NCI-H69 (cell line): ENCODE results near the gene NKD1.

Source experiments
- DNase-seq: peaks from one replicate; lab custom pipeline; 2025; lab: John Stamatoyannopoulos, UW

NKD1 gene

DNA sequence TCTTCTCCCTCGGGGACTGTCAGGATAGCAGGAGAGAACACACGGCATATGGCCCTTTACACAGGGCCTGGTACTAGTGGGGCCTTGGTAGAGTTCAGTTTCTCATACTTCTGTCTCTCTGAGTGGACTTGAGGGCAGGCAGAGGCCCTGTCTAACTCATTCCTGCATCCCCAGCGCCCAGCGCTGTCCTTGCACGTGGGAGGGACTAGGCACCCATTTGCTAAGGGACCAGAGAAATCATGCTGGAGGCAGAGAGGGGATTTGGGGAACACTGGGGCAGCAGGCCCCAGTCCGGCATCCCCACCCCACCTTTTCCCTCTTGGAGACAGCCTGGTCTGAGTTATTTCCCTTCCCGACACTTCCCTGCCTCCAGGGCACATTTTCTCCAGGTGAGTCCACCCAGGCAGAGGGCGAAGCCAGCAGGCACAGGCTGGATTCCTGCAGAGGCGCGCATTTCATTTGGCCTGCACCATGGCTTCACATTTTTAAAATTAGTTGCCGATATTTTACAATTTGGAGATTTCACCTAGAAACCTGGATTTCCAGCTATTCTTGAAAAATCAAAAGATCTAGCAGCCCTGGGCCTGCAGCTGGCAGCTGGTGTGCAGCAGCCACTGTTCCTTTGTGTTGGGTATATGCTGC, 9.7 kb upstream of the NKD1 start:
- peak; percentile 3 for DNase-seq

DNA sequence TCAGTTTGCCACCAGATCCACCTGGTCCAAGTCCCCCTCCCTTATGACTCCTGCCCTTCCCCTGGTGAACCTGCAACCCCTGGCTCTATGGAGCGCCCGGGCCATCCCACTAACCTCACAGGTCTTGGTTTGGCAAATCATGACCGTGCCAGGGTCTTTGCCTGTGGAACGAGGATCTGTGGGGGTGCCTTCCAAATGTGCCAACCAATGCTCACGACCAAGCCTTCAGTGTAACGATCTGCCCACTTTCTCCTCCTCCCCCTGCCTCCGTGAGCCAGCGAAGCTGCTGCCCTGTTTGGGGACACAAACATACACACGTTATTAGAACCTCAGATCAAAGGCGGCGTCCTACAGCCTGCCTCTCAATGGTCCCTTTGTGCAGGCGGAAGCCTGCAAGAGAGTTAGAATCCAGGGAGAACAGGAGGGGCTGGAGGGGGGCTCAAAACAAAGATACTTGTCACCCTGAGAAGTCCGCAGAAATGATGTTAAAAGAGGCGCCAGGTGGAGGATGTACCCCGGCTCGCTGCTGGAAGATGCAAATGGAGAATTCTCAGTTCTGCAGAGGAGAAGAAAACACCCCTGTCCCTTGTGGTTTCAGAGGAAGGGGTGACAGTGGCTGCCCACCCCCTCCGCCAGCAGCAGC, 9.0 kb upstream of the NKD1 start:
- no peak for DNase-seq

DNA sequence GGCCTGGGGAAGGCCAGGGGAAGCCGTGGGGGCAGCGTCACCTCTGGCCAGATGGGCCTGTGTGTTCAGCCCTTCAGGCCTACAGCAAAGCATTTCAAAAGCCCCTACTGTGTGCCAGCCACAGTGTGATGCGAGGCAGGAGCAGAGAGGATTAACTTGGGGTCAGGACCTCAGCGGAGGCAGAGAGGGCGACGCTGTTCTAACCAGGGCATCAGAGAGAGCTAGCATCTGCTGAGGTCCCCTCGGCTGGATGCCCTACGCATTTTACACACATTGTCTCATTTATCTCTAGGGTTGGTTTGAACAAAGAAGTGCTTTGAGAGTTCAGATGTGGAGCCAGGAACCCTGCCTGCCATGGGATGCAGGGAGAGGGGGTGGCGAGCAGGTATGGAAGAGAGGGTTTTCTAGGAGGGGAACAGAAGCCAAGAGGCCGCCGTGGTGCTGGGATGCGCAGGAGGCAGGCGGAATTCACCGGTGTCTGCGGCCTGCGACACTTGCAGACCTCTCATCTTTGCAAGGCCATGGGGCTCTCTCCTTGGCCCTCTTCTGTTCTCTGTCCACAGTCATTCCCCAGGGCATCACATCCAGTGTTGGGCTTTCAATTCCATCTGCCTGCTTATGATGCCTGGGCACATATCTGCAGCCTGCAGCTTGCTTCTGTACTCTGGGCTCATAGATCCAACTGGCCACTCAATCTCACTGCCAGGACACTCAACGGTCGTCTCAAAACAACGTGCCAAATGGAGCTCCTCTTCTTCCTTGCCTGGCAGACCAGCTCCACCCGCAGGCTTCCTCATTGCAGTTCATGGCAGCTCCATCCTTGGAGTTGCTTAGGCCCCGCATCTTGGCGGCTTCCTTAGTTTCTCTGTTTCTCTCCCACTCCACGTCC, 8.1 kb upstream of the NKD1 start:
- DNase-seq, result peak; percentile 3

DNA sequence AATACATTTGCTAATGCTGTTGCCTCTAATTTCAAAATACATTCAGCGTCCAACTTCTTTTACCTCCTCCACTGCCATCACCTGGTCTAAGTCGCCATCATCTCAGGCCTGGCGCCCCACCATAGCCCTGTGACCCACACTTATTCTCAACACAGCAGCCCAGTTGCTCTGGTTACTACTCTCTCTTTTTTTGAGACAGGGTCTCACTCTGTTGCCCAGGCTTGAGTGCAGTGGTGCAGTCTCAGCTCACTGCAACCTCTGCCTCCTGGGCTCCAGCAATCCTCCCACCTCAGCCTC, 7.5 kb upstream of the NKD1 start:
- no peak for DNase-seq

DNA sequence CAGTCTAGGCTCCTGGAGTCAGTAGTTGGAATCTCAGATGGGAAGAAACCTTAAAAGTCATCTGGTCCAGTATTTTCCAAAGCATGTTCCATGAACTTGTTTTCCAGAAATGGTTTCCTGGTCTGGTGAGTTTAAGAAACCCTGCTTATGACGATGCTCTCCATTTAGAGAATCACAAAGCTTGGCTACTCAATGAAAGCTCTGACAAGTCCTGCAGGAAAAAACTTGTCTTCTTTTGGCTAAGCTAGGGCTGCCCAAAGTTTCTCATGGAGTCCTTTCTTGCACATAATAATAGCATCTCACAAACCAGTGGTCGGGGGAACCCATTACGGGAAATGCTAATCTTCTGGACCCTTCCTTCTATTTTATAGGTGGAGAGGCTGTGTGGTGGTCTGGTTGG, 5.5 kb upstream of the NKD1 start:
- no peak for DNase-seq

DNA sequence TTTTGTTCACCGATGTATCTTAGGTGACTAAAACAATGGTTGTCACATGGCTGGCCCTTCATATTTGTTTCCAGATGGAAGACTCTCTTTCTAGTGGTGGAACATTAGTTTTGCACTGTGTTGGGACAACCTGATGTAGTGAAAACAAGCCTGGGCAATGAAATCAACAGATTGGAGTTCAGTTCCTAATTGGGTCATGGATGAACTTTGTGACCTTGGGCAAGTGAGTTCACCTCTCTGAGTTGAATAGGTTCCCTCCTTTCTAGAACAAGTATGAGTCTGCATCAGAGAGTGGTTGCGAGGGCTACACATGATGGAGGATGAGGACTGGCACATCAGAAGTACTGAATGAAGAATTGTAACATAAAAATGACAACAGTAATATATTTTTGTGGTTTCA, 2.1 kb upstream of the NKD1 start:
- DNase-seq, result no peak

DNA sequence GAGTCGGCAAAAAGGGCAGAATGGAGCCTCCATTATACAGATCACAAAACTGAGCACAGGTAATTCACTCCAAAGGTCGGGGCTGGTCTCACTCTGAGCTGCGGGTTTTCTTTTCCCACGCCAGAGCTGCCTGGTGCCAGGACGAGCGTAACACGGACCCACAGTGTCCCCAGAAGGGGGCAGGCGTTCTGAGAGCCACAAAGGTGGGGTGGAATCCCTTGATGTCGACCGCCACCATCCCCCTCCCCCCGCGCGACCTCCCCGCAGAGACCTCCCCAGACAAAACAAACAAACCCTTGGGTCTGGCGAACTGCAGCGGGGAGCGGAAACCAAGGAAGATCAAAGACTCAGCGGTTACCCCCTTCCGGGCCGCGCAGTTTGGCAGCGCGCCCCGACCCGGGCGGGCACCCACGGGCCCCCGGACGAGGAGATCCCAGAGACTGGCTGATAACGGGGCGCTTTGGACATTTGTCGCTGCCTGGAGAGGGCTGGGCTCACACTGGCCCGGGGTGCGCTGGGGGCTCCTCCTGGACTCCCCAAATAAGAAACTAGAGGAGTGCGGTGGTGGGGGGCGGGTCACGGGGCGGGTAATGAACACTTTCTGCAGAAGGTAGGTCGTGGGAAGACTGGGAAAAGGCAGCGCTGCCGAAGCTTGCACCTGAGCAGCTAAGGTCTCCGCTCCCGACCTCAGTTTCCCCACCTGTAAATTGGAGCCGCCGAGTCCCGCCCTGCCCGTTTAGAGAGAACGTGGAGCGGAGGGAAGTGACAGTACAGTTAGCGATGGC, 664 bp upstream of the NKD1 start:
- peak; percentile 58 for DNase-seq

DNA sequence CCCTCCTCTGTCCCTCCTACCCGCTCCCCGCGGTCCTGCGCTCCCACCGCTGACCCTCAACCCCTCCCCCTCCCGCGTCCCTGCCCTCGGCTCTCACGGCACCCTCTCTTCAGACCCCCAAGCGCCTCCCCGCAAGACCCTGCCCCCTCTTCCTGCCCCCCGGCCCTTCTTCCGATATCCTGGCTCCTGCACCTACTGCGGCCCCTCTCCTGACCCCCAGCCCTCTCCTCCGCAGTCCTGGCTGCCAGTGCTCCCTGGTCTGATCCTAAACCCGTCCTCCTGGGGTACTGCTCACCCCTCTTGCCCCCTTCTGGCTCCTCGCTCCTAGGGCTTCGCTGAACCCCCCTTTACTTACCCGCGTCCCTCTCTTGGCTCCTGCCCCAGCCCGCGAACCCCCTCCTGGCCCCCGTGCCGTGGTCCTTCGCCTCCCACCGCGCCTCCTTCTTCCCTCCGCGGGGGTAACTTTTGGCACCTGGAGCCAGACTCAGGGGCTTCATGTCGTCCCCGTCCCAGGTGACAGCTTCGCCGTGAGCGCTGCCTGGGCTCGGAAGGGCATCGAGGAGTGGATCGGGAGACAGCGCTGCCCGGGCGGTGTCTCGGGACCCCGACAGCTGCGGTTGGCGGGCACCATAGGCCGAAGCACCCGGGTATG, 839 bp downstream of the NKD1 start:
- DNase-seq, result no peak

DNA sequence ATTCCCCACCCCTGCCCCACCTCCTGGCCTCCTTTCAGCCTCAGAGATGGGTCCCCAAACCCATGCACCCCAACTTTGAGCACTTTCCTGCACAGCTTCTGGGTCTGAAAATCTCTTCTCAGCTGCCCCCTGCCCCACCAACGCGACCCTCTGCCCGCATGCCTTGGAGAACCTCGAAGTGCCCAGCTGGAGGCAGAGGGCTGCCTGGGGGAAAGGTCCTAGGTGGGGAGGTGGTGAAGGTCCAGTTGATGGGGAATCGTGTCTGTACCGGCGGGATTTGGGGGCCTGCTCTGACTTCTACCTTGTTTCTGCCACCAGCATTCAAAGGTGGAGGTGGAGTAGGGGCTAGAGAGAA, 1.3 kb downstream of the NKD1 start:
- DNase-seq, result no peak

DNA sequence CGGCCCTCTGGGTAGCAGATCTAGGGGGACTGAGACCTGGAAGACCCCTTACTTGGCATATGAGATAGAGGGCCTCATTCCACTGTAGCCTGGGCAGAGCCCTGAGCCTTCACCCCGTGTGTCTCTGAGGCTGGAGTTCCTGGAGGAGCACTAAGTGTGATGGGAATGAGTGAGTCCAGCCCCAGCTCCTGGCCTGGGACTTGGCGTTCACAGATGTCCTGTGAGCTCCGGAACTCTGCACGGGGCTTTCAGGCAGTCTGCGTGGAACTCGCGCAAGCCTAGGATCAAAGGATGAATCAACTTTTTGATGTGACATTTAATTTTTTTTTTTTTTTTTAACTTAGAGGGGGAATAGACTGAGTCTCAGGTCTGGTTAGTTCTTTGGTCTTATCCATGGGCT, 1.8 kb downstream of the NKD1 start:
- no peak for DNase-seq

DNA sequence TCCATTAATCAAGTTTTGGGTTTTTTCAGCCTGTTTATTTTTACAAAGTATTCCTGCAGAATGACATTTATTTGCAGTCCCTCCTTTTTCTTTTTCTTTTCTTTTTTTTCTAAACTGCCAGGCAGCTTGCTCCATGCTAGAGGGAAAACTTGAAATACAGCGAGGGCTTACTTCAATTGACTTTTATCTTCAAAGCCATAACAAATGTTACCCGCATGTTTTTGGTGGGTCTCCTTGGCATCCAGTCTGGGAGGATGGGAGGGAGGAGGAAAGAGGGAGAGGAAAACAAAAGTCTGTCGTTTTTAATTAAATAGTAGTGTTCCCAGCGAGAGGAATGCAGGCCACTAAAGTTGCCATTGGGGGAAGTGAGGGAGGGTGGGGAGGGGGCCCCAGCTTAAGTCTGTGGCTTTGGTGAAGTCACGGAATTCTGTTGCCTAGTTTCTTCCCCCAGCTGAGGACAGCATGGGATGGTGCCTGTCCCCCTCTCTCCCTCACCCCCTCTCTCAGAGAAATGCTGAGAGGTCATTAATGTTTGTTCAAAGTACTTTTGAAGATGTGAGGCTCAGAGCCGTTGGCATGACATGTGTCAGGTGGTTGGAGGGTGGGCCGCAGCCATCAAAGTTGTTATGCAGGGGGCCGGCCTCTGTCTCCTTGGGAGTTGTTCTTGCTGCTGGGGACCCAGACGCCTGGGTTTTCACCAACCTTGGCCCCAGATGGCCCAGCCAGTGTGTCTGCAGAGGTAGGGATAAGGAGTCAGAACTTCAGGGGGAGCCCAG, 2.9 kb downstream of the NKD1 start:
- DNase-seq, result no peak

DNA sequence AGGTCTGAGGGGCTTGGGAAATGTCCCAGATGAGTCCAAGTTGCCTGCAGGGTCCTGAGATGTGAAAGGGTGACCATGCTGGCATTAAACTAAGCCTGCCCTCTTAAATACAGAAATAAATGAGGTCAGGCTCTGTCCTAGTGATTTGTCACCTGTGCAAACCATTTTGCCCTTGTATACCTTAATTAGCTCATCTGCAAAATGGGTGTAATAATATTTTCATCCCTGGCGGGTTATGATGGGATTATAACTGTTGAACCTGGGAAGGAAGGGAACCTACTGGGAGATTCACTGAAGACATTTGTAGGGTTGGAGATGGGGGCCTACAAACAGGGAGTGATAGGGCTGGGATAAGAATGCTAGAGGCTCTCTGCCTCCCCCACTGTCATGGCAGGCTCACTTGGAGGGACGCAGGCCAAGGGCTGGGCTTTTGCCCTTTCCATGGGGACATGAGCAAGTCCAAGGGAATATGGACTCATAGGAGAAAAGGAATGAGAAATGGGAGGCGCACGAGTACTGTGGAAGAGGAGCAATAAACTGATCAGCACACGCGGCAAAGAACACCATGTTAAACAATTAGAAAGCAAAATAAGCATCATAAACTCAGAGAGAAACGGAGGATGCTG, 4.4 kb downstream of the NKD1 start:
- no peak for DNase-seq

DNA sequence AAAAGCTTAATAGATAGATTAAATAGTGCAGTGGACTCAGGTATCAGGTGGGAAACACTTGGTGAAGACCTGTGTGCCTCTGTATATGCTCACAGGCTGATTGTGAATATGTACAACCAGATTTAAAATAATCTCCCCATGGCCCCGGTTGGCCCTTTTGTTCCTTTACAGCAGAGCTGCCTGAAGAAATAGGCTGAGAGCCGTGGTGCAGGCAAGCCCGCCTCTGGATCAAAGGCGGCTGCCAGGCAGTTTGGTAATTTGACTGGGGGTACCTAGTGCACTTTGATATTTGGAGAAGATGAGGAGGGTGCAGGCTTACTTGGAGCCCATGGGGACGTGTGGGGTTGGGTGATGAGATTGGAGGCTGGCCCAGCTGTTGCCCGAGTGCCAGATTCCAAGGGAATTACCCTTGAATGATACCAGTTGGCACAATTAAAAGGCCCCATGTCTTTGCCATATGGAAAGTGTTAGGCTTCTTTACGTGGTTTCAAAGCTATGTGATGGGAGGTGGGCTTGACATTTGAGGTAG, 5.0 kb downstream of the NKD1 start:
- no peak for DNase-seq

DNA sequence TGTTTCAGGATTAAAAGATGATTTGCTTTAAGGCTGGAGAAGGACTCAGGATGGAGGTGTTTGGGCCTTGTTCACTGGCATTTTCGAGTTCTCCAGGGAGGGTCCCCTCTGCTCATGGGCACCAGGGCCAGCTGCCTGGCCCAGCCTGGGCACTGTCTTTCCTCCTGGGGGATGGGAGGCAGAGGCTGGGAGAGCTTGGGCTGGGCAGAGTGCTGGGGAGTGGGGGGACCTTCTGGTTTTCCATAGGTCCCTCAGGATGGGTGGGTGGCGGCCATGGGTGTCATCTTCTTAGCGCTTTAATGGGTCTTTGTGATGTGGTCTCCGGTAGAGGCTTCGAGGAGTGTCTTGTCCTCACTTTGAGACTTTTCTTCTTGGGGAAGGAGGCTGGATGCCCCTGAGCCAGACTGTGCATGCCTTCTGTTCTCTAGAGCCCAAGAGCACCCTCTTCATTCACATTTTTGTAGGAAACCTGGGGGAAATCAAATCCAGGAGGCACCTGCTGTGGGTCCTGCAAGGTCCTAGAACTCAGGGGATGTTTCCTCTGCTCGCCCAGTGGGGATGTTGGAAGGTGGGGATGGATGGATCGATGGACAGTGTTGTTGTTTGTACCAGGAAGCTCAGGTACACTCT, 5.7 kb downstream of the NKD1 start:
- no peak for DNase-seq

DNA sequence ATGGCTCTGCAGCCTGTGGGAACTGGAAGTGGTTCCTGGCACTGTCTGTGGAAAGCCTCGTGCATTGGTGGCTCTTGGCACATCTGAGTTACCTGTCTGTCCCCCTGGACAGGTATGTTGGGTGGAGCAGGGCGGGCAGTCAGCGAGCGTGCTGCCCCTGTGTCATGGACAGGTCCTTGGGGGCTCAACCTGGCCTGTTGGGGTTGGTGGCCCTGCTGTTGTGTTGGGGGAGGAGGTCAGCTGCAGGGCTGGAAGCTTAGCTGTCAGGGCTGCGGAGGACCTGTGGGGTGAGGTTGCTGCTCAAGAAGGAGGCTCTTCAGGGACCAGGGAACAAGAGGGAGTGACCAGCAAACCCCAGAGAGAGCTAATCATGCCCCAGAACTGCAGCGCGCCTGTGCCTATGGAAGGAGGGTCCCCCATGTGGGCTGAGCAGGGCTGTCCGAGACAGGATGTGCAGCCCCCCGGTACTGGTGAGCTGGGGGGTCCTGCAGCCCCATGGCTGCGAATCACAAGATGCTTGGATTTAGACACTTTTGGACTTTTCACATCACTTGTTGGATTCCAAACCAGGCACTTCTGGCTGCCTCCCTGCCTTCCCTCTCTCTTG, 7.2 kb downstream of the NKD1 start:
- no peak for DNase-seq

DNA sequence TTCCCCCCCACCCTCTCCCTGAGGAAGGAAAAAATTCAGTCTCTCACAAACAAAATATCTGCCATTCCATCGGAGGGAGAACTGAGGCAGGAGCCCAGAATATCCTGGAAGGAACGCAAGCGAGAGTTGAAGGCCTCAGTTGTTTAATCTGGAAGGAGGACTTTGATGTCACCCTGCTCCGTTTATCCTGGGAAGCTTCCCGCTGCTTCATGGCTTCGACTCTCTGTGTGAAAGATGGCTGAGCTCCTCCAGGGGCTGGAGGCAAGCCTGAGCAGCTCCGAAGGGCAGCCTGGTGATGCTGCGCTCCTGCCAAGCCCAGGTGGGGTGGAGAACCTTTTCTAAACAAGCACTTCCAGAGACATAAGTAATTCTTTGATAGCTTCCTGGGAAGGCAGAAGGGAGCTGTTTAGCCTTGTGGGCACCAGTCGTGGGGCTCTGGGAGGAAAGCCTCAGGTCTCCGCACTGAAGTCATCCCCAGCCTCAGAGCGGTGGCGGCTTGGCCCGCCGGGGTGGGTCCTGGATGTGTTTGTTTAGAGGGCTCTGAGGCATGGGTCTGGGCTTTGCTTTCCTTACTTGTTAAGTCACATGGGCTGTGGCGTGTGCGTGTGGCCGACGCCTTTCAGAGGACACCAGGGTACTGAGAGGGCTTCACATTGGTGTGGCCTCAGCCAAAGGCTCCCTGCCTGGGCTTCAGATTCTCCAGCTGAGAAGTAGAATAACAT, 7.9 kb downstream of the NKD1 start:
- DNase-seq, result no peak

DNA sequence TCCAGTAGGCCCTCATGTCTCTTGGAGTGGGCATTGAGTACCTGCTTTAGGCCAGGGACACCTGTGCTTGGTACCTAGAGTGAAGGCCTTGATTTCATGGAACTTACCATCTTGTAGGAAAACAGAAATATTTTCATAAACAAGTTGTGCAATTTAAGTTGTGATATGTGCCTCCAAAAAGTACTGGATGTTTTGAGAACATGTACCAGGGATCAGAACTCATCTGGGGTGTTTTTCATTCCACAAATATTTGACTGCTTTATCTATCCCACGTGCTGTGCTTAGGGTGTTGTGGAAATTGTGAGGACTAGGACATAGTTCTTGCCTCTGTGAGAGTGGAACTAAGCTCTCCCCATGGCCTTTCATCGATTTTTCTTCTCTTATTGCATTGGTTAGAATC, 8.8 kb downstream of the NKD1 start:
- no peak for DNase-seq

DNA sequence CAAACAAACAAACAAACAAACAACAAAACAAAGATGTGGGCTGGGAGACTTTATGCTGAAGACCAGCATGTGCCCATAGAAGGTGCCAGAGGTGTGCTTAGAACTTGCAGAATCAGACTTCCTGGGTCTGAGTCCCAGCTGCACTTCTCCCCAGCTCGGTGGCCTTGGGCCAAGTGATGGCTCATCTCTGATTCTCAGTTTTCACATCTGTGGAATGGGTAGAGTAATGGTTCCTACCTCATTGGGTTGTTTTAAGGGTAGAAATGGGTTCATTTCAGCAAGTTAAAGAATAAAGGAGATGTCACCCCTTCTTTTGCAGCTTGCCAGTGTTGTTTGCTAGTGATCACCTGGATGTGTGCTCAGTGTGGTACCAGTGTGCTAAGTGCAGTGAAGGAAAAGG, 10.7 kb downstream of the NKD1 start:
- DNase-seq, result no peak

DNA sequence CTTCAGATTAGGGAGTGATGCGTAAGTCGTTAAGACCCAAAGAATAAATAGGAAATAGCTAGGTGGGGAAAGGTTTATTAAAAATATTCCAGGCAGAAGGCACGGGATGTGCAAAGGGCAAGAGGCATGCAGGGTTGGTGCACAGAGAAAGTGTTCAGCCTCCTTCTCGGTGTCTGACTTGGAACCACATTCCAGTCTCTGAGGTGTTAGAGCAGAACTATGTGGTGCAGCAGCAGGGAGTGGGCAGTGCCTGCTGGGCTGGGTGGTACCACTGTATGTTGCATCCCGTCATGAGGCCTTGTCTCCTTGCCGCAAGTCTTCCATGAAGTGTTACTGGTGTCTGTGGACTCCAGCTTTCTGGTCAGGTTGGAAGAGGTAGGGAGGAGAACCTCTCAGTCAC, 11.1 kb downstream of the NKD1 start:
- DNase-seq, result no peak
